Activated CD4-positive, alpha-beta memory T cell treated with anti-CD3 and anti-CD28 coated beads for 36 hours (primary cell): ENCODE data around the gene VSNL1. TPM values are rescaled to one million over a fixed set of nuclear protein-coding genes. Genes with fewer than 3 reads are reported as not detected.
"Not testable (repeated sequence)": the region's sequence is repeated elsewhere in the genome, so short reads cannot be mapped to it uniquely, and the experiment has no call there.

Experiments used
- CTCF ChIA-PET: fragments of 350-600 bp; sonication (Branson Sonifier 250); formaldehyde crosslinking; loops from one replicate; lab custom pipeline; 2021; ENCODE audit warnings: antibody characterized with exemption, inconsistent platforms; lab: Charles Lee
- POLR2A ChIA-PET: fragments of 350-600 bp; sonication (Branson Sonifier 250); formaldehyde crosslinking; loops from one replicate; lab custom pipeline; 2021; ENCODE audit warnings: antibody characterized with exemption; lab: Charles Lee
- DNase-seq: peaks from one replicate; pipeline ENCODE4 v3.0.0-alpha.2; 2020
- H3K27ac Mint-ChIP-seq: one replicate; pipeline ENCODE4 v1.8.0; 2021; ENCODE audit warnings: mixed read lengths
- H3K27me3 Mint-ChIP-seq: one replicate; pipeline ENCODE4 v1.8.0; 2021; ENCODE audit warnings: mixed read lengths
- H3K36me3 Mint-ChIP-seq: one replicate; pipeline ENCODE4 v1.8.0; 2021; ENCODE audit warnings: mixed read lengths
- H3K4me1 Mint-ChIP-seq: one replicate; pipeline ENCODE4 v1.8.0; 2021; ENCODE audit warnings: low read depth, mixed read lengths
- H3K4me3 Mint-ChIP-seq: one replicate; pipeline ENCODE4 v1.8.0; 2021; ENCODE audit warnings: mild to moderate bottlenecking, mixed read lengths
- H3K9me3 Mint-ChIP-seq: one replicate; pipeline ENCODE4 v1.8.0; 2021; ENCODE audit warnings: mixed read lengths
- intact Hi-C: fragments of 100-400 bp; cut with micrococcal nuclease; formaldehyde crosslinking; loops from one replicate; pipeline ENCODE4 v1.15.1; 2023
- total RNA-seq, 2 experiments: library from RNA; stranded (reverse); gene quantifications; one replicate each; pipeline ENCODE4 v1.2.3, GENCODE V29; 2021

VSNL1 gene
- total RNA-seq, 2 experiments from 2014 or later = not detected

GRCh38 chr2:17545680-17546613 is 5.5 kb downstream of the VSNL1 start:
- intact Hi-C loops = no loop called here
- ChIA-PET POLR2A (no interaction called here), CTCF (no interaction called here)
- Mint-ChIP-seq H3K27ac (no peak overlapping the region), H3K4me3 (no peak overlapping the region), H3K36me3 (no peaks in the 10 kb centered on the region), H3K9me3 (no peaks in the 10 kb centered on the region), H3K27me3 (peaks cover 27% of the 10 kb centered on the region), H3K4me1 (no peaks in the 10 kb centered on the region)
- DNase-seq = no peak

DNA sequence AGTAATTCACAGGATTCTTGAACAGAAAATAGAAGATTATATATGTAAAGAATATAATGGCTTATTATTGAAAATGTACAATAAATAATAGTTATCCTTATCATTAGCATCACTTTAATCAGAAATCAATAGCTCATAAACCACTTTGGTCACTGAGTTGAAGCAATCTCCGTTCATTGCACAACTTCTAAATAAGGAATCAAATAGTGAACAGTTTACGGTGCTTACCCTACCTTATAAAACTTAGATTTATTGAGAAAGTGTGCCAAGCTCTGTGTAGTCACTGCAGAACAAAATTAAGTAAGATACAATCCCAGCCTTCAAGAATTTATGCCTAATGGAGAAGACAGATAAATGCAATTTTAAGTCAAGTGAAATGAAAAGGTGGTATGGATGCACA is 6.7 kb downstream of the VSNL1 start:
- peaks cover 17% of the 10 kb centered on the region for H3K27me3 Mint-ChIP-seq
- intact Hi-C loops = no loop called here
- no peak overlapping the region for H3K27ac Mint-ChIP-seq
- no peaks in the 10 kb centered on the region for H3K9me3 Mint-ChIP-seq
- no peak for DNase-seq
- H3K4me1 Mint-ChIP-seq = no peaks in the 10 kb centered on the region
- H3K36me3 Mint-ChIP-seq = no peaks in the 10 kb centered on the region
- POLR2A ChIA-PET = no interaction called here
- H3K4me3 Mint-ChIP-seq = no peak overlapping the region
- CTCF ChIA-PET = no interaction called here

DNA sequence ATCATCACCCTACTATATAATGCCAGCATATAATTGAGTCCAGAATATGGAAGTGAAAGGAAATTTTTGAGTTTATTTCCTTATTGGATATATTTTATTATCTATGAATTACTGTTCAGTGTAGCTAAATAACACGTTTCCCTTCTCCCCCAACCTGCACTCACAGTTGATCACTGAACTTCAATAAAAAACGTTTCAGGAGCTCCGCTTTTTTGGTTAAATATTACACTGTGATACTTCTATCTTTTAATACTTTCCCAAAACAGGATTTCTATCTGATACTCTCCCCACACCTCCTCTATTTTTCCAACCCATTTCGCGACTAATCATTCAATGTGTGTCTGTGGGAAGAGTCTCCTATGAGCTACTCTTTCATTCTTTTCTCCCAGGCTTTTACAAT is 7.2 kb downstream of the VSNL1 start:
- POLR2A ChIA-PET = no interaction called here

GRCh38 chr2:17550907-17551306 is 10.4 kb downstream of the VSNL1 start:
- no peaks in the 10 kb centered on the region for H3K9me3 Mint-ChIP-seq
- H3K27ac Mint-ChIP-seq = no peak overlapping the region
- intact Hi-C loops = no loop called here
- no peaks in the 10 kb centered on the region for H3K4me1 Mint-ChIP-seq
- CTCF ChIA-PET = interaction anchor here (0.6 kb wide), 1 partner anchor 630 kb away, joined by 3 read pairs; no protein-coding TSS in a partner anchor
- H3K27me3 Mint-ChIP-seq = peaks cover 12% of the 10 kb centered on the region
- H3K4me3 Mint-ChIP-seq = no peak overlapping the region
- H3K36me3 Mint-ChIP-seq = no peaks in the 10 kb centered on the region
- POLR2A ChIA-PET = no interaction called here
- no peak for DNase-seq

More for the DNA sequence above, 7.2 kb downstream of the VSNL1 start:
- CTCF ChIA-PET = no interaction called here
- Mint-ChIP-seq H3K4me1 (no peaks in the 10 kb centered on the region), H3K36me3 (no peaks in the 10 kb centered on the region), H3K27me3 (peaks cover 15% of the 10 kb centered on the region), H3K4me3 (no peak overlapping the region), H3K9me3 (no peaks in the 10 kb centered on the region), H3K27ac (no peak overlapping the region)
- DNase-seq = no peak
- intact Hi-C loops = no loop called here

- intact Hi-C loops = no loop called here
- POLR2A ChIA-PET = no interaction called here
Observed at GRCh38 chr2:17555150-17555549, 14.7 kb downstream of the VSNL1 start.

DNA sequence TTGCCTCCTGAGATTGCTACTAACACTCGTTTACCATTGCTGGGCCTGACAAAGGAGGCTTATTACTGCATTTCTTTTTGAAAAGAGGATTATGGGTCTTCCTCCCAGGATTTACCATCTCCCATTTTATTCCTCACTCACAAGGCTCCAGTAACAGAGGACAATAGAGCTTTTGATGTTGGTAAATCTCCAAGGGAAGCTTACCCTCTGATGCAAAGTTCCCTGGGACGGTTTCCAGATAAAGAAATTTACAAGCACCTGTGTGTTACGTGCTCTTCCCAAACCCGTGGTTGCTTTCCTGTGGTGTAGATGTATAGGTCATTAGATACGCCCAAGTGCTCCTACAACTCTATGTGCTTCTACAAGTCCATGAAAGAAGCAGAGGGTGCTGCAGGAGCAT is 17.1 kb downstream of the VSNL1 start:
- H3K27me3 Mint-ChIP-seq = no peaks in the 10 kb centered on the region
- POLR2A ChIA-PET = no interaction called here
- intact Hi-C loops = no loop called here
- no peak overlapping the region for H3K4me3 Mint-ChIP-seq
- H3K27ac Mint-ChIP-seq = no peak overlapping the region
- H3K9me3 Mint-ChIP-seq = no peaks in the 10 kb centered on the region
- no peaks in the 10 kb centered on the region for H3K36me3 Mint-ChIP-seq
- DNase-seq = no peak
- no peaks in the 10 kb centered on the region for H3K4me1 Mint-ChIP-seq
- CTCF ChIA-PET = no interaction called here

More at GRCh38 chr2:17555150-17555549, 14.7 kb downstream of the VSNL1 start:
- CTCF ChIA-PET = no interaction called here
- DNase-seq = no peak
- Mint-ChIP-seq H3K4me3 (no peak overlapping the region), H3K27me3 (peaks cover 3% of the 10 kb centered on the region), H3K27ac (no peak overlapping the region), H3K36me3 (no peaks in the 10 kb centered on the region), H3K9me3 (no peaks in the 10 kb centered on the region), H3K4me1 (no peaks in the 10 kb centered on the region)

DNA sequence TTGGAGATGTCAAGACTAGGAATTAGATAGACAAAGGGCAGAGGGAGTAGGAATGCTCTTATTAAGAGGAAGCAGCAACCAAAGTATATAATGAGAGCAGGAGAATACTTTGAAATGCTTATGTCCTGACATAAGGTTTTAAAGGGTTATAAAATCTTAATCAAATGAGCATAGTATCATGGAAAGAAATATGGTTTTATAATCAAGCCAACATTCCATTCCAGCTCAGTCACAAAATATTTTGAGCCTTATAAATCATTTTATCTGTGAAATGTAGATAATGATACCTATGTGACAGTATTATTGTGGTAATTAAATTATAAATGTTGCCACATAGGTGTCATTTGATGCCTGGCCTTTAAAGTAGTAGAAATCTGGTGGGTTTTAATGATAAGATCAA is 17.6 kb downstream of the VSNL1 start:
- Mint-ChIP-seq H3K36me3 (no peaks in the 10 kb centered on the region), H3K4me3 (no peak overlapping the region), H3K4me1 (no peaks in the 10 kb centered on the region), H3K9me3 (no peaks in the 10 kb centered on the region), H3K27ac (no peak overlapping the region), H3K27me3 (no peaks in the 10 kb centered on the region)
- ChIA-PET CTCF (no interaction called here), POLR2A (no interaction called here)
- no peak for DNase-seq
- intact Hi-C loops = no loop called here

GRCh38 chr2:17558878-17559277 is 18.4 kb downstream of the VSNL1 start:
- no peaks in the 10 kb centered on the region for H3K4me1 Mint-ChIP-seq
- no peaks in the 10 kb centered on the region for H3K36me3 Mint-ChIP-seq
- intact Hi-C loops = no loop called here
- no peak for DNase-seq
- no peaks in the 10 kb centered on the region for H3K9me3 Mint-ChIP-seq
- H3K27ac Mint-ChIP-seq = no peak overlapping the region
- CTCF ChIA-PET = no interaction called here
- H3K4me3 Mint-ChIP-seq = no peak overlapping the region
- no peaks in the 10 kb centered on the region for H3K27me3 Mint-ChIP-seq
- POLR2A ChIA-PET = no interaction called here

- CTCF ChIA-PET, H3K9me3 Mint-ChIP-seq, H3K4me3 Mint-ChIP-seq, DNase-seq, H3K27ac Mint-ChIP-seq, intact Hi-C loops, POLR2A ChIA-PET, H3K4me1 Mint-ChIP-seq, H3K27me3 Mint-ChIP-seq, H3K36me3 Mint-ChIP-seq: not testable (repeated sequence)
Observed at GRCh38 chr2:17565726-17566125, 25.2 kb downstream of the VSNL1 start.

- Mint-ChIP-seq H3K9me3 (no peaks in the 10 kb centered on the region), H3K27ac (no peak overlapping the region), H3K4me1 (no peaks in the 10 kb centered on the region), H3K4me3 (no peak overlapping the region), H3K27me3 (peaks cover 2% of the 10 kb centered on the region), H3K36me3 (no peaks in the 10 kb centered on the region)
- intact Hi-C loops = no loop called here
- POLR2A ChIA-PET = no interaction called here
- DNase-seq = no peak
- CTCF ChIA-PET = no interaction called here
Observed at GRCh38 chr2:17571681-17572080, 31.2 kb downstream of the VSNL1 start.

DNA sequence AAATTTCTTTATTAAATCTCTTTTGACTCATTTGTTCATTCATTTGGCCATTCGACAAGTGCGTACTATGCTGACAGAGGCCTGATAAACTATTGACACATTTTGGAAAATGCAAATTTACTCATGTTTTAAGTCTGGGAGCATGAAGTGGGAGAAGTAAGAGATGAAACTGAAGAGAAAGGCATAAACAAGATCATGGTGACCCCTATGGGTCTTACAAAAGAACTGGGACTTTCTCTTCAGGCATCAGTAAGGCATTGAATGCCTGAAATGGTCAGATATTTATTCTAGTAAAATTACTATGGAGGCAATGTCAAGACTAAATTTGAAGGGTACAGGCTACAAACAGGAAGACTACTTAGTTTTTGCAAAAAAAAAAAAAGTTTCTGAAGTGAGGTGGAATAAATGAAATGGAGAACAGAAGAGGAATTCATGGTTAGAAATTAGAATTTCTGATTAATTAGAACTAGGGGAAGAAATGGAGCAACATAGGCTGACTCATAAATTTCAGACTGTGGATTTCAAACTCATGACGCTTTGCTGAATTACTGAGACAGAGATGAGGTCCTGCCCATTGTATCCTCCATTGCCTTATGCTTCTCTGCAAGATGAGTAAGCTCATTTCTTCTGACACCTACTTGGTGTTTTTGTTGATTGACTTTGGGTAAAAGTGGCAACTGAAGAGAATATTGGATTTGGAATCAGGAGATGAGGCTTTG is 32.7 kb downstream of the VSNL1 start:
- H3K36me3 Mint-ChIP-seq = no peaks in the 10 kb centered on the region
- no peak for DNase-seq
- no peaks in the 10 kb centered on the region for H3K9me3 Mint-ChIP-seq
- POLR2A ChIA-PET = no interaction called here
- peaks cover 2% of the 10 kb centered on the region for H3K27me3 Mint-ChIP-seq
- H3K4me3 Mint-ChIP-seq = no peak overlapping the region
- intact Hi-C loops = no loop called here
- CTCF ChIA-PET = no interaction called here
- H3K27ac Mint-ChIP-seq = no peak overlapping the region
- H3K4me1 Mint-ChIP-seq = no peaks in the 10 kb centered on the region

DNA sequence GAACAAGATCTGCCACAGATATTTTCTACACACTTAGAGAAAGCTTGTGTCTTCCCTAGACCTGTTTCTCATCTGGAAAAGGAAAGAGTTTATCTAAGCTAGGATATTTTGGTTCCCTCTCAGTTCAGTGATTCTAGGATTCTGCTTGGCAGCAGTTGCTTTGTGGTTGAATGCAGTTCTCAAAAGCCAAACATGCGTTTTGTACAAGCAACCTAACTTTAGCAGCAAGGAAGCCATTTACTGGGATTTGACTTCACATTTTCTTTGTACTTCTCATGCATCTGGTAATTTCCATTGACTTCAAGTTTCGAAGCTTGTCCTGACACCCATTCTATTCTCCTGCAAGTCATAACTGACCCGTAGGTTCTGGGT is 33.3 kb downstream of the VSNL1 start:
- intact Hi-C loops = no loop called here
- CTCF ChIA-PET = no interaction called here
- H3K27me3 Mint-ChIP-seq = peaks cover 2% of the 10 kb centered on the region
- H3K4me3 Mint-ChIP-seq = no peak overlapping the region
- POLR2A ChIA-PET = no interaction called here
- H3K27ac Mint-ChIP-seq = no peak overlapping the region
- DNase-seq = no peak
- H3K4me1 Mint-ChIP-seq = no peaks in the 10 kb centered on the region
- H3K36me3 Mint-ChIP-seq = no peaks in the 10 kb centered on the region
- no peaks in the 10 kb centered on the region for H3K9me3 Mint-ChIP-seq
